Measurements from ENCODE around the gene PAX6.

Gene PAX6

GRCh38 chr11:31815711-31816467 lies 4.8 kb upstream of the PAX6 start:
- Histone ChIP-seq H3K27ac (no peak overlapping the region), H3K4me2 (no peak overlapping the region), H3K4me1 (ENCODE audit: low read depth, poor library complexity, severe bottlenecking) (no peaks in the 10 kb centered on the region), H3K9ac (no peak overlapping the region), H3K79me2 (ENCODE audit: insufficient read depth, low read depth) (no peaks in the 10 kb centered on the region), H3K4me3 (IDR thresholded peaks at IDR 0.05; ENCODE audit: insufficient read depth, low read depth, low read length) (no peak overlapping the region), H3K36me3 (ENCODE audit: insufficient read depth) (no peaks in the 10 kb centered on the region), H3K27me3 (ENCODE audit: insufficient read depth, low read depth) (peaks cover 29% of the 10 kb centered on the region), H2AFZ (ENCODE audit: low read depth) (peak overlapping the region; percentile 26; the same call in 1 of the 2 replicates), H4K20me1 (ENCODE audit: insufficient read depth) (no peaks in the 10 kb centered on the region)
- no peak for TF ChIP-seq CTCF (conservative IDR thresholded peaks at IDR 0.05; ENCODE audit: low read depth, low read length)

GRCh38 chr11:31814176-31814868 lies 3.2 kb upstream of the PAX6 start:
- TF ChIP-seq CTCF (conservative IDR thresholded peaks at IDR 0.05; ENCODE audit: low read depth, low read length), result no peak
- Histone ChIP-seq H3K36me3 (ENCODE audit: insufficient read depth) (no peaks in the 10 kb centered on the region), H4K20me1 (ENCODE audit: insufficient read depth) (no peaks in the 10 kb centered on the region), H3K27ac (no peak overlapping the region), H3K4me3 (IDR thresholded peaks at IDR 0.05; ENCODE audit: insufficient read depth, low read depth, low read length) (no peak overlapping the region), H3K4me1 (ENCODE audit: low read depth, poor library complexity, severe bottlenecking) (no peaks in the 10 kb centered on the region), H3K4me2 (peak overlapping the region; percentile 51), H3K9ac (no peak overlapping the region), H3K27me3 (ENCODE audit: insufficient read depth, low read depth) (peaks cover 29% of the 10 kb centered on the region), H2AFZ (ENCODE audit: low read depth) (peak overlapping the region; percentile 71), H3K79me2 (ENCODE audit: insufficient read depth, low read depth) (no peaks in the 10 kb centered on the region)

GRCh38 chr11:31813391-31814175 lies 2.5 kb upstream of the PAX6 start:
- TF ChIP-seq CTCF (conservative IDR thresholded peaks at IDR 0.05; ENCODE audit: low read depth, low read length), result no peak
- Histone ChIP-seq H3K36me3 (ENCODE audit: insufficient read depth) (no peaks in the 10 kb centered on the region), H3K9ac (peak overlapping the region; percentile 5; the same call in 1 of the 2 replicates), H2AFZ (ENCODE audit: low read depth) (peak overlapping the region; percentile 71), H3K27ac (no peak overlapping the region), H3K4me1 (ENCODE audit: low read depth, poor library complexity, severe bottlenecking) (no peaks in the 10 kb centered on the region), H3K27me3 (ENCODE audit: insufficient read depth, low read depth) (peaks cover 29% of the 10 kb centered on the region), H3K4me2 (peak overlapping the region; percentile 51), H3K79me2 (ENCODE audit: insufficient read depth, low read depth) (no peaks in the 10 kb centered on the region), H4K20me1 (ENCODE audit: insufficient read depth) (no peaks in the 10 kb centered on the region), H3K4me3 (IDR thresholded peaks at IDR 0.05; ENCODE audit: insufficient read depth, low read depth, low read length) (no peak overlapping the region)

Measured in KMS-11 (cell line).